HFF-Myc (cell line): ENCODE data around the gene SPSB1.

Experiments
- DNase-seq: peaks from one replicate; pipeline ENCODE4 v3.0.0-alpha.2; 2011; ENCODE audit warnings: low read depth; ENCODE audit errors: extremely low read depth
- H3K4me3 ChIP-seq: replicated peaks from 2 replicates; pipeline ENCODE4 v1.5.1; 2011; ENCODE audit warnings: low read depth, mild to moderate bottlenecking, control low read depth, low read length
- TF ChIP-seq, protein P1 (sequence below): IDR thresholded peaks from 2 replicates; pipeline ENCODE4 v1.5.1; 2012; ENCODE audit warnings: mild to moderate bottlenecking, low read depth, low read length, control low read depth; ENCODE audit errors: missing control alignments

The SPSB1 gene

DNA sequence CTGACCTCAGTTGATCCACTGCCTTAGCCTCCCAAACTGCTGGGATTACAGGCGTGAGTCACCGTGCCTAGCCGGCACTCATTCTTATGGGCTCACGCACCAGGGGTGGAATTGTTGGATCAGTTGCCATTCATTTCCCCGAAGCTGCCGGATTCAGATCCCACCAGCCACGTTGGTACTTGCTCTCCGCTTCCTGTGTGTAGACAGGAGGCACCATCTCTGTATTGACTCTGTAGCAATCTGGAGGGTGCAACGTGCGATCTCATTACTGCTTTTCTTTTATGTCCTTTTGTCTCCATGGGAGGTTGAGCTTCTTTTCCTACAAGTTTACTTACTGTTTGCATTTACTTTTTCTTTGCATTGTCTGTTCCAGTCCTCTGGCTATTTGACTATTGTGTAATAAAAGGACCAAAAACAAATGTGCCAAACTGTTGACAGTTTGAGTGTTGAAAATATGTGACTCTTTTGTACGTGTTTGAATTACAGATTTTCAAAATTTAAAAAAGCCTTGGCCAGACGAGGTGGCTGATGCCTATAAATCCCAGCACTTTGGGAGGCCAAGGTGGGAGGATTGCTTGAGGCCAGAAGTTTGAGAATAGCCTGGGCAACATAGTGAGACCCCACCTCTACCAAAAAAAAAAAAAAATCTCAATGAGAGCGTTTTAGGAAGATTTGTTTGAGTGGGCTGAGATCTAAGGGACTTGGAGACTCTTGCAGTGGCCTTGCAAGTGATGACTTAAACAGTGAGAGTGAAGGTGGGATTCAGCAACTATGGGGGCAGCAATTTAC lies 39.1 kb downstream of the SPSB1 start:
- TF ChIP-seq, protein P1, sequence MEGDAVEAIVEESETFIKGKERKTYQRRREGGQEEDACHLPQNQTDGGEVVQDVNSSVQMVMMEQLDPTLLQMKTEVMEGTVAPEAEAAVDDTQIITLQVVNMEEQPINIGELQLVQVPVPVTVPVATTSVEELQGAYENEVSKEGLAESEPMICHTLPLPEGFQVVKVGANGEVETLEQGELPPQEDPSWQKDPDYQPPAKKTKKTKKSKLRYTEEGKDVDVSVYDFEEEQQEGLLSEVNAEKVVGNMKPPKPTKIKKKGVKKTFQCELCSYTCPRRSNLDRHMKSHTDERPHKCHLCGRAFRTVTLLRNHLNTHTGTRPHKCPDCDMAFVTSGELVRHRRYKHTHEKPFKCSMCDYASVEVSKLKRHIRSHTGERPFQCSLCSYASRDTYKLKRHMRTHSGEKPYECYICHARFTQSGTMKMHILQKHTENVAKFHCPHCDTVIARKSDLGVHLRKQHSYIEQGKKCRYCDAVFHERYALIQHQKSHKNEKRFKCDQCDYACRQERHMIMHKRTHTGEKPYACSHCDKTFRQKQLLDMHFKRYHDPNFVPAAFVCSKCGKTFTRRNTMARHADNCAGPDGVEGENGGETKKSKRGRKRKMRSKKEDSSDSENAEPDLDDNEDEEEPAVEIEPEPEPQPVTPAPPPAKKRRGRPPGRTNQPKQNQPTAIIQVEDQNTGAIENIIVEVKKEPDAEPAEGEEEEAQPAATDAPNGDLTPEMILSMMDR, result no peak
- H3K4me3 ChIP-seq, result no peak overlapping the region
- no peak for DNase-seq

DNA sequence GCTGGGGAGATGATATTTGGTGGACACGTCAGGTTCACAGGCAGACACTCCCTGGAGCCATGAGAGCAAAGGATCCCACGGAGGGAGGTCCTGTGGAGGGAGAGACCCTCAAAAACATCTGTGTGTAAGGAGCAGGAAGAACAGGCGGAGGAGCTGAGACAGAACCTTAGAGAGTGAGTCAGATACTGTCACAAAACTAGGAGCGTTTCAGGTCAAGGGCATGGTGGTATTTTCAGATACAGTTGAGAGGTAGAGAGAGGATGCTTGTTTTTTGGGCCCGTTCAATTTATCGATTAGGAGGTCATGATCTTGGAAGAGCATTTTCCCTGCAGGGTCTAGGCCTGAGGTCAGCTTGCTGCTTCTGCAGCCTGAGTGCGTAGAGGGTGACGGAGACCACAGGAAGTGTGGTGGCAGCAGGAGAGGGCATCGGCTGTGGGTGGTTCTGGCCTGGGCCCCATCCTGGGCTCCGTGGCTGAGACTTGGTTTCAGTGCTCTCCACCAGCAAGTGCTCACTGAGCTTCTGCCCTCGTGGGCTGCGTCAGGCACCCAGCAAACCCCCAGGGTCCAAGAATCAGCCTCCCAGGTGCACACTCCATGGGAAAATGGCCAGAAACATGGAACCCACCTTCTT lies 39.9 kb downstream of the SPSB1 start:
- H3K4me3 ChIP-seq, result no peak overlapping the region
- no peak for DNase-seq
- TF ChIP-seq, protein P1, result no peak

DNA sequence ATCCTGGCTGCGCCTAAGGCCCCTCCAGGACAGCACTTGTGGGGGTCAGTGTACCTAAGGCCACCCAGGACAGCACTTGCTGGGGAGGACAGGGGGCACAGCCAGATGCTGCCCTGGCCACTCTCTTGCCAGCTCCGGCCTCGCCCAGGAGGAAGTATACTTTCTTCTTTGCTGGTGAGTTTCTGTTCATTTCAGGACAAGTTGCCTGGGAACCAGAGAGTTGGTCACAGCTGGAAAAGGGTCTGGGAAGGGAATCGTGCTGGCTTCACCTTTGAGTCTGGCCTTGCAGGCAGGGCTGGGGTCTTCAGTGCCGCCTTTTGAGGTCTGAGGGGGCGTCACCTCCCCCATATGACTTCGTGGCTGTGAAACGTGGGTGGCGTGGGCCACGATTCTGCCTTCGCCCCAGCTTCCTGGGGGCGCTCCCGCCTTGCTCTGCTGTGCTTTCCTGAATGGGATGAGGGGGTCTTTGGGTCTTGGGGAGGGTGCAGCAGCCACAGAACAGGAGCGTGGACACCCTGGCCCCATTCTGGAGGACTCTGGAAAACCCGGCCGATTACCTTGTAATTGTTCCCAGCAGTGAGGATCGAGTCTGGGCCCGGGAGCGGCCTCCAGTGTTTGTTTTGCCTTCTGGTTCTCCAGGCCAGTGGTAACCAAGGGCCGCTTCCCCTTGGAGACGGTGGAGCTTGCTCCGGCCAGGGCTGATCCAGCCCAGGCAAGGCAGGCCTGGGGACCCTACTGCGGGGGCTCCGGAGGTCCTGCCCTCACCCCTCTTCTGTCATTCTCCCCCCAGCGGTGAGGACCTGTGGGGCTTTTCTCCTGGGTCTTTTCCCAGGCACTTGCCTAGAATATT lies 45.9 kb downstream of the SPSB1 start:
- H3K4me3 ChIP-seq, result no peak overlapping the region
- TF ChIP-seq, protein P1, result no peak
- DNase-seq, result no peak

DNA sequence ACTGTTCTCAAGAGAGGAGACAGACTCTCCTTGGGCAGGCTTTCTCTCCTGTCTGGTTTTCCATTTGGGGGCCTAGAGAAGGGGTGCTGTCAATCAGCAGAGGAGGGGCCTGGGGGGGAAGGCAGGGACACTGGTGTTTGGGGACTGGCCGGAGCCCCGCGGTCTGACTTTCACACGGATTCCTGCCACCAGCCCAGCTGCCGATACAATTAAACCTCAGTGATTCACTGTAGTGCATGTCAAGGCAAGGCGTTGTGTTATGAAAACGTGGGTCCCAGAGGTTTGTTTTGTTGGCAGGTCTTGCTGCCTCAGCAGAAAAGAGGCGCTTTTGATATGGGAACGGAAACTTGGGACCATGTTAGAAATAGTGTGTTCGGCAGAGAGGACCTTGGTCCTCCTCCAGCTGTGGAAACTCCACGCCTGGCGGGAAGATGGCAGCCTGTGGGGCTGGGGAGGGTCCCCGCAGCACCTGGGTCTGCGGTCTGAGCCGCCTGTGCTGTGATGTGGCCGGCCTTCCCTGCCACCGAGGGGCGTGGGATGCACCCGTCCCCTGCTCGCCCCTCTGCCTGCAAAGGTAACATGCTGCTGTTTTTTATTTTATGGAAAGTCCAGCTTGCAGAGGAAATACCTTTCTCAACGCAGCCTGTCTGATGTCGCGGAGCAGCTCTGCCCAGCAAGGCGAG lies 47.6 kb downstream of the SPSB1 start:
- TF ChIP-seq, protein P1, result no peak
- DNase-seq, result no peak
- no peak overlapping the region for H3K4me3 ChIP-seq

DNA sequence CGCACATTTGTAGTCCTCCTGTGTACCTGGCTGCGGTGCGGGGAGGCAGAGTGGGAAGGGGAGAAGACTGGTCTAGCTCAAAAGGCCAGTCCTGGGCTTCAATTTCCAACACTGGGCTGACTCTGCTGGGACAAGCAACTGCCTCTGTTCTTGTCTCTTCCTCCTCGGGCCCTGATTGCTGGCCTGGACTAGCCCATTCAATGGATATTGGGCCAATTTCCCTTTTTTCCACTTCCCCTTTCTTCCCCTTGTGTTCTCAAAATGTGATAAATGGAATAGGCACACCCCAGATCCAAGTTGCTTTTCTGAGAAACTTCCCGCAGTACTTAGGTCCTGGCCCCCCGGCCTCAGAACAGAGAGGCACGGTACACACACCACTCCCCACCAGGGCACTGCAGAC lies 48.2 kb downstream of the SPSB1 start:
- TF ChIP-seq, protein P1, result no peak
- no peak overlapping the region for H3K4me3 ChIP-seq

DNA sequence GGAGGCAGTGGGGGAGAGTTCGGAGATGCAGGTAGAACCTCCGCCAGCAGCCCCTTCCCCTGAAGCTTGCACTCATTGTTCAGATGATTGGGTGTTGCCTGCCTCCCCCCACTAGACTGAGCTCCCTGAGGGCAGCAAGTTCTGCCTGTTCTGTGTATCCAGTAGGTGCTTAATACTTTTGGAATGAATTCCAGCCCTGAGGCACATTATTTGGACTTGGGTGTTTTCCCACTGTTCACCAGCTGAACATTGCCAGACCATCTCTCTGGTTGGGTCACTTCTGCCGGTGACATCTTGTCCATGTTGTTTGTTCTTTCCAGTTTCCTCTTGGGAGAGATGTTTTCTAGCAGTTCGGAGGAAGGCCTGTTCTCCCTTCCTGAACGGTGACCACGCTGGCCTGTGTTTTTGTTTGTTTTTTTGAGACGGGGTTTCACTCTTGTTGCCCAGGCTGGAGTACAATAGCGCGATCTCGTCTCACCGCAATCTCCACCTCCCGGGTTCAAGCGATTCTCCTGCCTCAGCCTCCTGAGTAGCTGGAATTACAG lies 48.7 kb downstream of the SPSB1 start:
- TF ChIP-seq, protein P1, result no peak
- H3K4me3 ChIP-seq, result no peak overlapping the region
- DNase-seq, result no peak

More for the DNA sequence above, 48.2 kb downstream of the SPSB1 start:
- no peak for DNase-seq
